Loucy (cell line): ENCODE results near the gene NARS2.

ENCODE experiments used
- H2AFZ ChIP-seq: fragments of 200-600 bp; sonication (generic); 2 replicates; pipeline ENCODE4 v1.6.0; 2016; ENCODE audit warnings: antibody characterized with exemption, mild to moderate bottlenecking, low read length, moderate library complexity
- H3F3A ChIP-seq: fragments of 200-600 bp; 2 replicates; pipeline ENCODE4 v1.6.0; 2016; ENCODE audit warnings: antibody characterized with exemption, low read depth, mild to moderate bottlenecking
- H3K27me3 ChIP-seq: fragments of 200-600 bp; sonication (generic); 2 replicates; pipeline ENCODE4 v1.6.1; 2014; ENCODE audit warnings: low read length, mild to moderate bottlenecking; ENCODE audit not compliant: insufficient read depth, poor library complexity, severe bottlenecking
- H3K36me3 ChIP-seq: fragments of 200-600 bp; sonication (generic); 2 replicates; pipeline ENCODE4 v1.6.1; 2016; ENCODE audit warnings: low read length; ENCODE audit not compliant: insufficient read depth
- H3K4me1 ChIP-seq: fragments of 200-600 bp; sonication (generic); 2 replicates; pipeline ENCODE4 v1.5.1; 2014; ENCODE audit warnings: low read length, mild to moderate bottlenecking; ENCODE audit not compliant: insufficient read depth, poor library complexity, severe bottlenecking
- H3K4me2 ChIP-seq: fragments of 200-600 bp; sonication (generic); 2 replicates; pipeline ENCODE4 v1.6.0; 2014; ENCODE audit warnings: antibody characterized with exemption, low read length, low read depth, mild to moderate bottlenecking; ENCODE audit not compliant: poor library complexity, severe bottlenecking
- H3K4me3 ChIP-seq: fragments of 200-600 bp; sonication (generic); 2 replicates; pipeline ENCODE4 v1.5.1; 2014; ENCODE audit warnings: low read length, mild to moderate bottlenecking, mixed read lengths; ENCODE audit not compliant: poor library complexity, severe bottlenecking
- H3K79me2 ChIP-seq: fragments of 200-600 bp; sonication (generic); 2 replicates; pipeline ENCODE4 v1.6.1; 2014; ENCODE audit warnings: low read length; ENCODE audit not compliant: insufficient read depth
- H3K9ac ChIP-seq: fragments of 200-600 bp; sonication (generic); 2 replicates; pipeline ENCODE4 v1.6.0; 2014; ENCODE audit warnings: mild to moderate bottlenecking, low read depth, low read length, moderate library complexity; ENCODE audit not compliant: poor library complexity, severe bottlenecking
- H3K9me2 ChIP-seq: fragments of 200-600 bp; sonication (generic); replicated peaks from 2 replicates; pipeline ENCODE4 v1.6.1; 2016; ENCODE audit warnings: low read depth, low read length, mixed read lengths
- H3K9me3 ChIP-seq: fragments of 200-600 bp; sonication (generic); 2 replicates; pipeline ENCODE4 v1.6.1; 2014; ENCODE audit warnings: mild to moderate bottlenecking, antibody characterized with exemption, low read length, low read depth; ENCODE audit not compliant: insufficient read depth
- H4K20me1 ChIP-seq: fragments of 200-600 bp; sonication (generic); 2 replicates; pipeline ENCODE4 v1.6.0; 2014; ENCODE audit warnings: antibody characterized with exemption, low read length, mild to moderate bottlenecking; ENCODE audit not compliant: insufficient read depth, poor library complexity, severe bottlenecking
- EZH2phosphoT487 ChIP-seq: fragments of 200-600 bp; IDR thresholded peaks from 2 replicates; pipeline ENCODE4 v1.6.1; 2018; ENCODE audit warnings: antibody characterized with exemption, mild to moderate bottlenecking, moderate library complexity, borderline replicate concordance
- TF ChIP-seq, protein P1 (sequence below): fragments of 200-600 bp; sonication (generic); conservative IDR thresholded peaks from 2 replicates; pipeline ENCODE4 v1.5.1; 2014; ENCODE audit warnings: mild to moderate bottlenecking, antibody characterized with exemption, low read length

NARS2 gene

DNA sequence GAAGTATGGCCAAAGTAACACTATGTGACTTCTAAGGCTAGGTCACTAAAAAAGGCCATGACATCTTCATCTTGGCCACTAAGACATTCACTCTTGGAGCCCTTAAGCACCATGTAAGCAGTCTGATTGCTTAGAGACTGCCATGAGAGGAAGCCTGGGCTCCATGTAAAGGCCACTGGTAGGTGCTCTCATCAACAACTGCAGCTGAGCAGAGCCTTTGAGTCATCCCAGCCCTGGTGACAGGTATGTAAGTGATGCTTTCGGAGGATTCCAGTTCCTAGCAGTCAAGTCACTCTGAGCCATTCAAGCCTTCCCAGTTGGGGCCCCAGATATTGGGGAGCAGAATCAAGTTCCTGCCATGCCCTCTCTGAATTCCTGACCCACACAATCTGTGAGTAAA is 183.2 kb downstream of the NARS2 start:
- Histone ChIP-seq H3K4me2 (no peak overlapping the region), H3K4me3 (no peak overlapping the region), H3K4me1 (peaks cover 10% of the 10 kb centered on the region), H3K9me3 (no peaks in the 10 kb centered on the region), H3K9me2 (no peaks in the 10 kb centered on the region), H3K36me3 (no peaks in the 10 kb centered on the region), H4K20me1 (no peaks in the 10 kb centered on the region), H3K27me3 (no peaks in the 10 kb centered on the region), H3K9ac (no peak overlapping the region), H3F3A (no peaks in the 10 kb centered on the region), H2AFZ (no peak overlapping the region), H3K79me2 (no peaks in the 10 kb centered on the region)
- TF ChIP-seq EZH2phosphoT487 = no peak

DNA sequence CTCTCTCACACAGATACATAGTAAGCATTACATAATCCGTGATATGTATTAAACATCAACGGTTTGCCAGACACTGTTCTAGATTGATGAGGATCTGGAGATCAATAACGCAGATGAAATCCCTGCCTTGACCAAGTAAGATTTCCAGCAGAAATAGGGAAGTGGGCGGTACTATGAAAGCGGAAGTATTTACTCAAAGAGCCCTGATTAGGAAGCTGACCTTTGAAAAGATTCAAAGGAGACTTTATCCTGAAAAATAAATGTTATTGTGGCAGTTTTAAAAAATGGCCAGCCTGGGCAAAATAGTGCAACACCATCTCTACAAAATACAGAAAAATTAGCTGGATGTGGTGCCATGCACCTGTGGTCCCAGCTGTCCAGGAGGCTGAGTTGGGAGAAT is 183.9 kb downstream of the NARS2 start:
- Histone ChIP-seq H3K9me2 (no peaks in the 10 kb centered on the region), H3K9ac (no peak overlapping the region), H3K4me3 (no peak overlapping the region), H2AFZ (no peak overlapping the region), H3K9me3 (no peaks in the 10 kb centered on the region), H3K36me3 (no peaks in the 10 kb centered on the region), H4K20me1 (no peaks in the 10 kb centered on the region), H3K4me1 (peaks cover 10% of the 10 kb centered on the region), H3K79me2 (no peaks in the 10 kb centered on the region), H3K4me2 (no peak overlapping the region), H3F3A (no peaks in the 10 kb centered on the region), H3K27me3 (no peaks in the 10 kb centered on the region)
- TF ChIP-seq, protein P1, sequence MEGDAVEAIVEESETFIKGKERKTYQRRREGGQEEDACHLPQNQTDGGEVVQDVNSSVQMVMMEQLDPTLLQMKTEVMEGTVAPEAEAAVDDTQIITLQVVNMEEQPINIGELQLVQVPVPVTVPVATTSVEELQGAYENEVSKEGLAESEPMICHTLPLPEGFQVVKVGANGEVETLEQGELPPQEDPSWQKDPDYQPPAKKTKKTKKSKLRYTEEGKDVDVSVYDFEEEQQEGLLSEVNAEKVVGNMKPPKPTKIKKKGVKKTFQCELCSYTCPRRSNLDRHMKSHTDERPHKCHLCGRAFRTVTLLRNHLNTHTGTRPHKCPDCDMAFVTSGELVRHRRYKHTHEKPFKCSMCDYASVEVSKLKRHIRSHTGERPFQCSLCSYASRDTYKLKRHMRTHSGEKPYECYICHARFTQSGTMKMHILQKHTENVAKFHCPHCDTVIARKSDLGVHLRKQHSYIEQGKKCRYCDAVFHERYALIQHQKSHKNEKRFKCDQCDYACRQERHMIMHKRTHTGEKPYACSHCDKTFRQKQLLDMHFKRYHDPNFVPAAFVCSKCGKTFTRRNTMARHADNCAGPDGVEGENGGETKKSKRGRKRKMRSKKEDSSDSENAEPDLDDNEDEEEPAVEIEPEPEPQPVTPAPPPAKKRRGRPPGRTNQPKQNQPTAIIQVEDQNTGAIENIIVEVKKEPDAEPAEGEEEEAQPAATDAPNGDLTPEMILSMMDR = no peak
- no peak for TF ChIP-seq EZH2phosphoT487

DNA sequence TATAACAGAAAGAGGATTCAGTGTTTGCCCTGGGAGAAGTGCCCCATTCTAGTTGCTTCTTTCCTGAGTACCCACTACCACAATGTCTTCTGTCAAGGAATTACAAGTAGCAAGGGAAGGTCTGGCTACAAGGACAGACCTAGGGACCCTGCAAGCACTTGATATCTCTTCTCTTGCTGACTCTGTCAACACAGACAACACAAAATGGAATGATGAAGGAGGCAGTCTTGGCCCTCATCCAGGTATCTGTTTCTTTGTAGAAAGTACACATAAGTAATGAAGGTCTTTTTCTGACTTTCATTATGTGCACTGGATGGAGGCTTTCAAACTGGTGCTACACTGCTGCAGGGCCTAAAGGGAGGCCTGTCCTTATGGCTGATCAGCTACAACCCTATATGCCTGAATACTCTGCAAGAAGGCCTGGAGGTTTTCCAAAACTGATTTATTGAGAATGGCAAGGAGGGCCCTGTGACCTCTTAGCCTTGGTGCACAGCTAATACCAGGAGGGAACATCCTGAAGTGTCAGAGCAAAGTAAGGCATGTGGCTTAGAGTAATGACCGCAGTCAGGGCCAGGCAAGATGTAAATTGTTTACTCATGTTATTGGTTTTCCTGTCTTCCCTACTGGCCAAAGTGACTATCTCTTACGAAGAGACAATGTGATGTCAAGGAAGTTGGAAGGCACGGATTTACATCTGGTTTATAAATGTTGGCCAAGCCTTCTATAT is 188.3 kb downstream of the NARS2 start:
- Histone ChIP-seq H3K27me3 (no peaks in the 10 kb centered on the region), H3K9ac (no peak overlapping the region), H3K4me3 (no peak overlapping the region), H3F3A (no peaks in the 10 kb centered on the region), H2AFZ (no peak overlapping the region), H3K4me1 (no peaks in the 10 kb centered on the region), H3K4me2 (no peak overlapping the region), H3K9me3 (no peaks in the 10 kb centered on the region), H3K36me3 (no peaks in the 10 kb centered on the region), H4K20me1 (no peaks in the 10 kb centered on the region), H3K79me2 (no peaks in the 10 kb centered on the region), H3K9me2 (no peaks in the 10 kb centered on the region)
- no peak for TF ChIP-seq EZH2phosphoT487
- TF ChIP-seq, protein P1 = no peak
